Chondrocyte (in vitro differentiated cells): ENCODE measurements around the gene GSG1L. TPM values are rescaled to one million over a fixed set of nuclear protein-coding genes. Genes with fewer than 3 reads are reported as not detected.
"Not testable (repeated sequence)": the region's sequence is repeated elsewhere in the genome, so short reads cannot be mapped to it uniquely, and the experiment has no call there.

Experiments used
- DNase-seq: peaks from one replicate; pipeline ENCODE4 v3.0.0; 2021; ENCODE audit warnings: mixed read lengths, low spot score
- H3K27ac Mint-ChIP-seq: one replicate; pipeline ENCODE4 v1.8.0; 2021; ENCODE audit warnings: mild to moderate bottlenecking, moderate library complexity, mixed read lengths; ENCODE audit not compliant: unreplicated experiment
- H3K27me3 Mint-ChIP-seq: 2 replicates; pipeline ENCODE4 v1.8.0; 2021; ENCODE audit warnings: low read depth, mixed read lengths
- H3K36me3 Mint-ChIP-seq: 2 replicates; pipeline ENCODE4 v1.8.0; 2021; ENCODE audit warnings: low read depth, mixed read lengths
- H3K4me1 Mint-ChIP-seq: 2 replicates; pipeline ENCODE4 v1.8.0; 2021; ENCODE audit warnings: low read depth, mild to moderate bottlenecking, mixed read lengths
- H3K4me3 Mint-ChIP-seq: one replicate; pipeline ENCODE4 v1.8.0; 2021; ENCODE audit warnings: mild to moderate bottlenecking, moderate library complexity, mixed read lengths; ENCODE audit not compliant: unreplicated experiment
- H3K9me3 Mint-ChIP-seq: 2 replicates; pipeline ENCODE4 v1.8.0; 2021; ENCODE audit warnings: low read depth, mixed read lengths
- total RNA-seq: library from RNA; stranded (reverse); gene quantifications from 3 replicates; pipeline ENCODE4 v1.2.1, GENCODE V29; 2021
- TF ChIP-seq, protein P1 (sequence below): fragments of 200-600 bp; sonication (generic); IDR thresholded peaks from 2 replicates; pipeline ENCODE4 v1.5.0; 2021; ENCODE audit warnings: antibody characterized with exemption, mild to moderate bottlenecking, moderate library complexity

GSG1L gene
- total RNA-seq, 1 donor from 2014 or later, result not detected

DNA sequence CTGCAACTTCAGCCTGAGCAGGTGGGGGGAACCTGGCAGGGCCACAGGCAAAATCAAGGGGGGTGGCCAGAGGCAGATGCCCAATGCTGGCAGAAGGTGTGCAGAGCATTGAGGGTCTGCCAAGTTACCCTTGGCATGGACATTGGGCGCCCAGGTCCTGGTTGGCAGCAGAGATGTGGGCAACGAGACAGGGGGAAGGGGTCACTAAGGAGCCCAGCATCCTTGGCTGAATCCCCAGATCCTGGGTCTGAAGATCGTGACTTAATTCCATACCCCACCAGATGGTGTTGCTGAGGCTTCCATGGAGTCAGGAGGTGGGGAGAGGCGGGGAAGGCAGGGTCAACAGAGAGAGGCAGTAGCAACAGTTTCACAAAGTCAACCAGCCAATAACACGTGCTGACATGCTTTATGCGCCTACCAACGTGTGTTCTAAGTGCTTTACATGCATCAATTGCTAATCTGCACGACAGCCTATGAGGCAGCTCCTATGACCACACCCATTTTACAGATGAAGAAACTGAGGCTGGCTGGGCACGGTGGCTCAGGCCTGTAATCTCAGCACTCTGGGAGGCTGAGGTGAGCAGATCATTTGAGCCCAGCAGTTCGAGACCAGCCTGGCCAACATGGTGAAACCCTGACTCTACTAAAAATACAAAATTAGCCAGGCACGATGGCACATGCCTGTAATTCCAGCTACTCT, 83.3 kb downstream of the GSG1L start:
- TF ChIP-seq, protein P1, sequence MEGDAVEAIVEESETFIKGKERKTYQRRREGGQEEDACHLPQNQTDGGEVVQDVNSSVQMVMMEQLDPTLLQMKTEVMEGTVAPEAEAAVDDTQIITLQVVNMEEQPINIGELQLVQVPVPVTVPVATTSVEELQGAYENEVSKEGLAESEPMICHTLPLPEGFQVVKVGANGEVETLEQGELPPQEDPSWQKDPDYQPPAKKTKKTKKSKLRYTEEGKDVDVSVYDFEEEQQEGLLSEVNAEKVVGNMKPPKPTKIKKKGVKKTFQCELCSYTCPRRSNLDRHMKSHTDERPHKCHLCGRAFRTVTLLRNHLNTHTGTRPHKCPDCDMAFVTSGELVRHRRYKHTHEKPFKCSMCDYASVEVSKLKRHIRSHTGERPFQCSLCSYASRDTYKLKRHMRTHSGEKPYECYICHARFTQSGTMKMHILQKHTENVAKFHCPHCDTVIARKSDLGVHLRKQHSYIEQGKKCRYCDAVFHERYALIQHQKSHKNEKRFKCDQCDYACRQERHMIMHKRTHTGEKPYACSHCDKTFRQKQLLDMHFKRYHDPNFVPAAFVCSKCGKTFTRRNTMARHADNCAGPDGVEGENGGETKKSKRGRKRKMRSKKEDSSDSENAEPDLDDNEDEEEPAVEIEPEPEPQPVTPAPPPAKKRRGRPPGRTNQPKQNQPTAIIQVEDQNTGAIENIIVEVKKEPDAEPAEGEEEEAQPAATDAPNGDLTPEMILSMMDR, result no peak
- no peak overlapping the region for H3K27ac Mint-ChIP-seq
- DNase-seq, result no peak
- no peak overlapping the region for H3K4me3 Mint-ChIP-seq
- H3K9me3 Mint-ChIP-seq, result peaks cover 6% of the 10 kb centered on the region
- H3K27me3 Mint-ChIP-seq, result peaks cover 47% of the 10 kb centered on the region
- no peaks in the 10 kb centered on the region for H3K36me3 Mint-ChIP-seq
- H3K4me1 Mint-ChIP-seq, result no peaks in the 10 kb centered on the region

DNA sequence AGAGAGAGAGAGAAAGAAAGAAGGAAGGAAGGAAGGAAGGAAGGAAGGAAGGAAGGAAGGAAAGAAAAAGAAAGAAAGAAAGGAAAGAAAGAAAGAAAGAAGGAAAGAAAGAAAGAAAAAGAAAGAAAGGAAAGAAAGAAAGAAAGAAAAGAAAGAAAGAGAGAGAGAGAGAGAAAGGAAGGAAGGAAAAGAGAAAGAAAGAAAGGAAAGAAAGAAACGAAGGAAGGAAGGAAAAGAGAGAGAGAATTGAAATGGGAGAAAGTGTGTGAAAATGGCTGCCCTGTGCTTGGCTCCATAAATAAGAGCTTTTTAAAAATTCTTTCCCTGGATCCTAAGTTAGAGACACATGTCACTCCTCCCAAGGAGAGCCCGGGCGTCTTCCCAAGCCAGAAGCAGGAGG, 83.8 kb downstream of the GSG1L start:
- not testable (repeated sequence) for H3K4me3 Mint-ChIP-seq, H3K36me3 Mint-ChIP-seq, H3K4me1 Mint-ChIP-seq, H3K9me3 Mint-ChIP-seq, DNase-seq, H3K27ac Mint-ChIP-seq
- peaks cover 50% of the 10 kb centered on the region for H3K27me3 Mint-ChIP-seq

DNA sequence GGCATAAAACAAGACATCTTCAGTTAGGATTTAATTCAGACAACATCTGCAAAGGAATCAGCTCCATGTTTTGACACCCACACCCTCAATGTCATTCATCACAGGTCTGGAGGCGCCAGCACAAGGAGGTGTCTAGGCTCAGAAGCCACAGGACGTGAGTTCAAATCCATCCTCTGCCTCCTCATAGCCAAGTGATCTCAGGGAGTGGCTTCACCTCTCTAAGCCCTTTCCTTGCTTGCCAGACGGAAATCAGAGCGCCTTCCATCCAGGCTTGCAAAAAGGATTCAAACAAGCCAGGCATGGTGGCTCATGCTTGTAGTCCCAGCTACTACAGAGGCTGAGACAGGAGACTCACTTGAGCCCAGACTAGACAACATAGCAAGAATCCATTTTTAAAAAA, 84.6 kb downstream of the GSG1L start:
- DNase-seq, result no peak
- TF ChIP-seq, protein P1, result no peak
- Mint-ChIP-seq H3K9me3 (peaks cover 6% of the 10 kb centered on the region), H3K4me3 (no peak overlapping the region), H3K4me1 (no peaks in the 10 kb centered on the region), H3K27ac (no peak overlapping the region), H3K36me3 (no peaks in the 10 kb centered on the region), H3K27me3 (peaks cover 54% of the 10 kb centered on the region)

DNA sequence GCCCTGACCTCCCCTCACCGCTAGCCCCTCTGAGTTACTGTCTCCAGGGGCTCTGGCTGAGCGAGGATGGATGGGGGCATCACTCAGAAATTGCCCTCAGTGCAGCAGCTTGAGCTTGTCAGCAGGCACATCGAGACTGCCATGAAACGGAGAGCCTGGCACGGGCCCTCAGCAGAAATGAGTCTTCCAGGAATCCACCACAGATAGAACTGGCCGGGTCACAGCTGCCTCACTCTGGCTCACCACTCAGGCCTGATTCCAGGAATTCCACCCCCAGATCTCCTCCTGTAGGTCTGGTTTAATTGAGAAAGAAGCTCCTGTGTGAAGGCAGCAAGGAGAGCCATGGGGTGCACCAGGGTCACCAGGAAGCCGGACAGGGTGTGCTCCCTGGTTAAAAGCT, 85.5 kb downstream of the GSG1L start:
- no peaks in the 10 kb centered on the region for H3K36me3 Mint-ChIP-seq
- no peak for DNase-seq
- no peak overlapping the region for H3K27ac Mint-ChIP-seq
- no peaks in the 10 kb centered on the region for H3K4me1 Mint-ChIP-seq
- H3K9me3 Mint-ChIP-seq, result peaks cover 6% of the 10 kb centered on the region
- H3K27me3 Mint-ChIP-seq, result peaks cover 53% of the 10 kb centered on the region
- no peak overlapping the region for H3K4me3 Mint-ChIP-seq
- TF ChIP-seq, protein P1, result no peak

DNA sequence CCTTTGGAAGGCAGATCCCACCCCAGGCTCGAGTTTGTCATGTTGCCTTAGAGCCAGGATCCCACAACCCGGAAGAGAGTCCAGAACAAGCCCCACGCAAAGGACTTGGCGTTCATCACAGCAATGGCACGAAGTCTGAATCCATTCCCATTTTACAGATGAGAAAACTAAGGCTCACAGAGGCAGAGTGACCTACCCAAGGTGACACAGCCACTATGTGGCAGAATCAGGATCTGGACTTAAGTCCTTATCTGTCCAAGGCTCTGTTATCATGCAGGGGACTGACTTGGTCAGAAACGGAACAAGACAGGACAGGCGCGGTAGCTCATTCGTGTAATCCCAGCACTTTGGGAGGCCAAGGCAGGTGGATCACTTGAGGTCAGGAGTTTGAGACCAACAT, 86.5 kb downstream of the GSG1L start:
- H3K27me3 Mint-ChIP-seq, result peaks cover 50% of the 10 kb centered on the region
- TF ChIP-seq, protein P1, result no peak

DNA sequence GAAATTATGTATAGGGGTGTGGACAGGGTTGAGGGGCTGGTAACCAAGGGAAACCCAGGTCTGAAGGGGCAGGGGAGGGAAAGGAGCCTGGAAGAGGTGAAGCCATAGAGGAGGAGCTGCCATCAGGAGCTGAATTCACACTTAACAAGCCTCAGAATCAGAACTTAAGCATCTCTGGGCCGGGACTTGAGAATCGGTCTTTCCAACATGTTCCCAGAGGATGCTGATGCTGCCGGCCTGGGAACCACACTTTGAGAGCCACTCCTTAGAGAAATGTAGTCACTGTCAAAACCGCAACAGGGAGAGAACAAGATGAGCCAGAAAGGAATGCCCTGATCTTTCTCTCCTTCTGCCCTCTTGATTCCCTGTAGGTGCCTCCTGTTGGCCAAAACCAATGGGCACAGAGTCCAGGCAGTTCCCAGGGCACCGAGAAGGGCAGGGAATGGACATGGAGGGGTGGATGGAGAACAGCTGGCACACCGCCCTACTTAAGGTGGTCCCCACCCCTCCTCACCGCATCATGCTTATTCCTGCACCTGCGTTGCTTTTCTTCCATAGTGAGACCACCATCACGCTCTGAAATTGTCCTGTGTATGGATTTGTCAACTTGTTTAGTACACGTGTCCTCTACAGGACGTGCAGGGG, 88.5 kb downstream of the GSG1L start:
- H3K4me3 Mint-ChIP-seq, result no peak overlapping the region
- TF ChIP-seq, protein P1, result no peak
- no peaks in the 10 kb centered on the region for H3K36me3 Mint-ChIP-seq
- no peak for DNase-seq
- no peak overlapping the region for H3K27ac Mint-ChIP-seq
- peaks cover 46% of the 10 kb centered on the region for H3K27me3 Mint-ChIP-seq
- H3K4me1 Mint-ChIP-seq, result no peaks in the 10 kb centered on the region
- H3K9me3 Mint-ChIP-seq, result peaks cover 8% of the 10 kb centered on the region

More for the DNA sequence above, 86.5 kb downstream of the GSG1L start:
- no peak for DNase-seq
- H3K4me3 Mint-ChIP-seq, result no peak overlapping the region
- no peaks in the 10 kb centered on the region for H3K36me3 Mint-ChIP-seq
- H3K27ac Mint-ChIP-seq, result no peak overlapping the region
- H3K9me3 Mint-ChIP-seq, result peaks cover under 1% of the 10 kb centered on the region
- no peaks in the 10 kb centered on the region for H3K4me1 Mint-ChIP-seq
